HAP-1 (cell line): ENCODE measurements around the gene LMAN2L.

Experiments
- DNase-seq, 2 experiments: peaks; one replicate each; pipeline ENCODE4 v3.0.0-alpha.2; 2016 to 2020; ENCODE audit warnings: low spot score in 2 of 2
- H3K27me3 ChIP-seq: fragments of 250-450 bp; sonication (Bioruptor Pico); 2 replicates; pipeline ENCODE4 v1.5.1; 2020; ENCODE audit warnings: low read depth, mild to moderate bottlenecking, moderate library complexity
- H3K36me3 ChIP-seq: fragments of 250-450 bp; sonication (Bioruptor Pico); replicated peaks from 2 replicates; pipeline ENCODE4 v1.5.1; 2020; ENCODE audit warnings: mild to moderate bottlenecking
- H3K4me1 ChIP-seq: fragments of 250-450 bp; sonication (Bioruptor Pico); 2 replicates; pipeline ENCODE4 v1.5.1; 2020; ENCODE audit warnings: mild to moderate bottlenecking
- H3K4me3 ChIP-seq: fragments of 250-450 bp; sonication (Bioruptor Pico); 2 replicates; pipeline ENCODE4 v1.5.1; 2020; ENCODE audit warnings: mild to moderate bottlenecking, moderate library complexity
- H3K9me3 ChIP-seq: fragments of 250-450 bp; sonication (Bioruptor Pico); 2 replicates; pipeline ENCODE4 v1.5.1; 2020; ENCODE audit warnings: mild to moderate bottlenecking, moderate library complexity
- in situ Hi-C: fragments of 300-500 bp; cut with MboI; formaldehyde crosslinking; loops from 3 replicates; pipeline ENCODE4 v1.14.3; 2020; ENCODE audit warnings: low sequenced_read_pairs, inconsistent platforms, mixed read lengths

The LMAN2L gene

GRCh38 chr2:96767135-96767871 lies 27.4 kb upstream of the LMAN2L start:
- Histone ChIP-seq H3K4me1 (peaks cover 15% of the 10 kb centered on the region; the same call in 1 of the 2 replicates), H3K27me3 (no peaks in the 10 kb centered on the region), H3K36me3 (no peaks in the 10 kb centered on the region; the same call in 1 of the 2 replicates), H3K9me3 (no peaks in the 10 kb centered on the region), H3K4me3 (no peak overlapping the region)
- no peak for DNase-seq
- in situ Hi-C loops: no loop called here

GRCh38 chr2:96764253-96764637 lies 24.4 kb upstream of the LMAN2L start:
- Histone ChIP-seq H3K27me3 (no peaks in the 10 kb centered on the region), H3K4me1 (peaks cover 19% of the 10 kb centered on the region), H3K9me3 (no peaks in the 10 kb centered on the region), H3K36me3 (no peaks in the 10 kb centered on the region; the same call in 1 of the 2 replicates), H3K4me3 (peak overlapping the region; percentile 70)
- peak in 1 of 2 experiments; percentile 63 for DNase-seq
- in situ Hi-C loops: no loop called here

- H3K9me3 ChIP-seq: no peaks in the 10 kb centered on the region
- H3K4me3 ChIP-seq: peak overlapping the region; percentile 70
- peak; percentile 66 to 75 for DNase-seq
- H3K4me1 ChIP-seq: peaks cover 19% of the 10 kb centered on the region
- H3K27me3 ChIP-seq: no peaks in the 10 kb centered on the region; the same call in 1 of the 2 replicates
- in situ Hi-C loops: no loop called here
- no peaks in the 10 kb centered on the region; the same call in 1 of the 2 replicates for H3K36me3 ChIP-seq
These were observed 23.8 kb upstream of the LMAN2L start for GRCh38 chr2:96763511-96764252.

- H3K27me3 ChIP-seq: no peaks in the 10 kb centered on the region; the same call in 1 of the 2 replicates
- H3K9me3 ChIP-seq: no peaks in the 10 kb centered on the region
- DNase-seq: peak; percentile 74 to 85
- in situ Hi-C loops: no loop called here
- peaks cover 19% of the 10 kb centered on the region for H3K4me1 ChIP-seq
- peak overlapping the region; percentile 70 for H3K4me3 ChIP-seq
- no peaks in the 10 kb centered on the region; the same call in 1 of the 2 replicates for H3K36me3 ChIP-seq
These were observed 22.9 kb upstream of the LMAN2L start for GRCh38 chr2:96762529-96763311.

- Histone ChIP-seq H3K27me3 (no peaks in the 10 kb centered on the region; the same call in 1 of the 2 replicates), H3K9me3 (no peaks in the 10 kb centered on the region), H3K4me1 (peaks cover 19% of the 10 kb centered on the region), H3K4me3 (peak overlapping the region; percentile 70), H3K36me3 (no peaks in the 10 kb centered on the region)
- in situ Hi-C loops: no loop called here
- DNase-seq: peak; percentile 18 to 55
These were observed 21.3 kb upstream of the LMAN2L start for GRCh38 chr2:96760986-96761832.

- H3K4me1 ChIP-seq: peaks cover 18% of the 10 kb centered on the region
- no peaks in the 10 kb centered on the region; the same call in 1 of the 2 replicates for H3K27me3 ChIP-seq
- in situ Hi-C loops: no loop called here
- H3K9me3 ChIP-seq: no peaks in the 10 kb centered on the region
- peak within 1 kb of the TSS; percentile 70 for H3K4me3 ChIP-seq
- DNase-seq: peak; percentile 94 to 96
- no peaks in the 10 kb centered on the region for H3K36me3 ChIP-seq
These were observed 20.4 kb upstream of the LMAN2L start, which contains the start of gene CNNM4 for GRCh38 chr2:96760036-96760985. Gene CNNM4, plus strand, starts transcription at chr2:96760902. Its CDS starts 98 bp downstream, at chr2:96761000.

- H3K36me3 ChIP-seq: no peaks in the 10 kb centered on the region
- H3K4me3 ChIP-seq: no peak overlapping the region
- no peaks in the 10 kb centered on the region for H3K9me3 ChIP-seq
- H3K4me1 ChIP-seq: peaks cover 13% of the 10 kb centered on the region
- in situ Hi-C loops: no loop called here
- DNase-seq: no peak
- no peaks in the 10 kb centered on the region; the same call in 1 of the 2 replicates for H3K27me3 ChIP-seq
These were observed 19.7 kb upstream of the LMAN2L start for GRCh38 chr2:96759548-96759947.

GRCh38 chr2:96758987-96759386 lies 19.1 kb upstream of the LMAN2L start:
- no peaks in the 10 kb centered on the region for H3K9me3 ChIP-seq
- in situ Hi-C loops: no loop called here

GRCh38 chr2:96757477-96757860 lies 17.6 kb upstream of the LMAN2L start:
- Histone ChIP-seq H3K4me3 (no peak overlapping the region), H3K27me3 (no peaks in the 10 kb centered on the region; the same call in 1 of the 2 replicates), H3K4me1 (peaks cover 4% of the 10 kb centered on the region), H3K9me3 (no peaks in the 10 kb centered on the region), H3K36me3 (no peaks in the 10 kb centered on the region)
- in situ Hi-C loops: no loop called here
- DNase-seq: no peak

More at GRCh38 chr2:96758987-96759386, 19.1 kb upstream of the LMAN2L start:
- Histone ChIP-seq H3K4me3 (no peak overlapping the region), H3K27me3 (no peaks in the 10 kb centered on the region; the same call in 1 of the 2 replicates), H3K36me3 (no peaks in the 10 kb centered on the region), H3K4me1 (peaks cover 8% of the 10 kb centered on the region)
- no peak for DNase-seq

- in situ Hi-C loops: no loop called here
- Histone ChIP-seq H3K4me3 (no peak overlapping the region), H3K9me3 (no peaks in the 10 kb centered on the region), H3K36me3 (no peaks in the 10 kb centered on the region), H3K4me1 (peaks cover 4% of the 10 kb centered on the region), H3K27me3 (no peaks in the 10 kb centered on the region; the same call in 1 of the 2 replicates)
- no peak for DNase-seq
These were observed 17.1 kb upstream of the LMAN2L start for GRCh38 chr2:96756788-96757476.

GRCh38 chr2:96754317-96754716 lies 14.5 kb upstream of the LMAN2L start:
- no peaks in the 10 kb centered on the region for H3K9me3 ChIP-seq
- DNase-seq: no peak
- H3K4me3 ChIP-seq: no peak overlapping the region
- no peaks in the 10 kb centered on the region for H3K36me3 ChIP-seq
- H3K27me3 ChIP-seq: no peaks in the 10 kb centered on the region; the same call in 1 of the 2 replicates
- in situ Hi-C loops: no loop called here
- H3K4me1 ChIP-seq: no peaks in the 10 kb centered on the region
